Naive thymus-derived CD4-positive, alpha-beta T cell (primary cell): Measurements from ENCODE around the gene CRTC3. TPM values are rescaled to one million over a fixed set of nuclear protein-coding genes. Genes with fewer than 3 reads are reported as not detected.

Source experiments
- ATAC-seq: fragments of 150-1000 bp; cut with Tn5 transposase; 2 replicates; pipeline ENCODE4 v1.10.0; 2021; ENCODE audit warnings: mild to moderate bottlenecking, moderate library complexity
- CTCF ChIA-PET: fragments of 350-600 bp; sonication (Branson Sonifier 250); formaldehyde crosslinking; loops from one replicate; lab custom pipeline; 2021; ENCODE audit warnings: antibody characterized with exemption; lab: Charles Lee
- POLR2A ChIA-PET: fragments of 350-600 bp; sonication (Branson Sonifier 250); formaldehyde crosslinking; loops from one replicate; lab custom pipeline; 2021; ENCODE audit warnings: antibody characterized with exemption, inconsistent platforms; lab: Charles Lee
- DNase-seq, 9 donors: peaks; one replicate each; pipeline versions ENCODE4 v3.0.0 to v3.0.0-alpha.2; 2020 to 2022; ENCODE audit warnings: mixed read lengths in 1 of 9
- H3K27ac ChIP-seq: one replicate; pipeline ENCODE4 v1.7.0; 2013; ENCODE audit warnings: mild to moderate bottlenecking, low read depth, low read length, moderate library complexity
- H3K27me3 ChIP-seq, 2 donors: one replicate each; pipeline ENCODE4 v1.7.0; 2013; ENCODE audit warnings: low read length in 2 of 2, mild to moderate bottlenecking in 2 of 2, moderate library complexity in 2 of 2; ENCODE audit not compliant: control insufficient read depth in 2 of 2, insufficient read depth in 2 of 2
- H3K36me3 ChIP-seq, 3 experiments: 1 replicate in 2 of 3; 2 replicates in 1 of 3; pipeline ENCODE4 v1.7.0; 2013; ENCODE audit warnings: low read length in 3 of 3, mild to moderate bottlenecking in 3 of 3, moderate library complexity in 1 of 3; ENCODE audit not compliant: insufficient read depth in 3 of 3, control insufficient read depth in 2 of 3
- H3K4me1 ChIP-seq, 2 donors: one replicate each; pipeline ENCODE4 v1.7.0; 2013; ENCODE audit warnings: low read length in 2 of 2, mild to moderate bottlenecking in 2 of 2, moderate library complexity in 1 of 2; ENCODE audit not compliant: control insufficient read depth in 2 of 2, insufficient read depth in 2 of 2
- H3K4me3 ChIP-seq: 2 replicates; pipeline ENCODE4 v1.7.0; 2013; ENCODE audit warnings: mild to moderate bottlenecking, low read length
- H3K9me3 ChIP-seq, 3 experiments: 1 replicate in 2 of 3; 2 replicates in 1 of 3; pipeline ENCODE4 v1.7.0; 2013; ENCODE audit warnings: low read length in 3 of 3; ENCODE audit not compliant: control insufficient read depth in 2 of 3
- H3K27ac Mint-ChIP-seq, 9 donors: one replicate each; pipeline ENCODE4 v1.8.0; 2020 to 2022; ENCODE audit warnings: mixed read lengths in 9 of 9, mild to moderate bottlenecking in 8 of 9, moderate library complexity in 5 of 9, inconsistent platforms in 2 of 9
- H3K27me3 Mint-ChIP-seq, 5 donors: one replicate each; pipeline ENCODE4 v1.8.0; 2021 to 2022; ENCODE audit warnings: mixed read lengths in 5 of 5, mild to moderate bottlenecking in 1 of 5
- H3K36me3 Mint-ChIP-seq, 5 donors: one replicate each; pipeline ENCODE4 v1.8.0; 2020 to 2022; ENCODE audit warnings: mixed read lengths in 5 of 5, mild to moderate bottlenecking in 3 of 5, inconsistent platforms in 1 of 5
- H3K4me1 Mint-ChIP-seq, 7 donors: one replicate each; pipeline ENCODE4 v1.8.0; 2020 to 2022; ENCODE audit warnings: mixed read lengths in 7 of 7, mild to moderate bottlenecking in 3 of 7, inconsistent platforms in 1 of 7
- H3K4me3 Mint-ChIP-seq, 10 donors: one replicate each; pipeline ENCODE4 v1.8.0; 2020 to 2022; ENCODE audit warnings: mild to moderate bottlenecking in 10 of 10, mixed read lengths in 10 of 10, moderate library complexity in 6 of 10, inconsistent platforms in 2 of 10
- H3K9me3 Mint-ChIP-seq, 11 donors: one replicate each; pipeline ENCODE4 v1.8.0; 2020 to 2022; ENCODE audit warnings: mixed read lengths in 11 of 11, mild to moderate bottlenecking in 4 of 11, inconsistent platforms in 1 of 11, moderate library complexity in 1 of 11
- intact Hi-C, 2 donors: fragments of 100-400 bp; cut with micrococcal nuclease; formaldehyde crosslinking; loops; one replicate each; pipeline ENCODE4 v1.15.1; 2023
- polyA plus RNA-seq, 2 donors: library from polyadenylated mRNA; unstranded; fragments of 300-500 nt; fragmentation: Illumina TruSeq; gene quantifications; one replicate each; pipeline ENCODE4 v1.2.3, GENCODE V29; 2021
- total RNA-seq, 6 experiments: library from RNA in 5 of 6; stranded (reverse) in 5 of 6; gene quantifications; 1 replicate in 5 of 6; 2 replicates in 1 of 6; pipeline ENCODE4 v1.2.3 and lab custom pipeline; 2021 to 2026

CRTC3 gene
- 100 to 1,000 TPM; 104 to 132 (median 109) TPM for total RNA-seq
- polyA plus RNA-seq, result 10 to 100 TPM; 40.5 to 70.2 TPM
- total RNA-seq (lab: John Stamatoyannopoulos, UW), result 195 reads per million, percentile 93 among the genes with 10 or more reads in this experiment

- Mint-ChIP-seq H3K9me3 (no peaks in the 10 kb centered on the region), H3K4me1 (peaks cover 34 to 49% (median 46%) of the 10 kb centered on the region in 7 donors), H3K27me3 (no peaks in the 10 kb centered on the region), H3K36me3 (peaks cover 0 to 25% (median 4%) of the 10 kb centered on the region in 5 donors), H3K4me3 (peak within 1 kb of the TSS; percentile 96 to 100 (median 97)), H3K27ac (peak within 1 kb of the TSS; percentile 80 to 98 (median 94))
- CTCF ChIA-PET, result interaction anchor here (0.6 to 2.1 kb wide), 5 partner anchors 10 to 210 kb away, joined by 3 to 11 read pairs (median 5); no protein-coding TSS in a partner anchor
- peak; percentile 49 to 75 (median 67) for DNase-seq
- Histone ChIP-seq H3K9me3 (no peaks in the 10 kb centered on the region), H3K4me1 (peaks cover 18% of the 10 kb centered on the region in 2 donors), H3K36me3 (peaks cover 0 to 5% (median 0%) of the 10 kb centered on the region in 3 experiments), H3K27me3 (no peaks in the 10 kb centered on the region), H3K4me3 (peak within 1 kb of the TSS; percentile 94), H3K27ac (peak within 1 kb of the TSS; percentile 92)
- ATAC-seq, result peak; percentile 88
- intact Hi-C loops, result loop anchor here (1.0 to 5.0 kb wide), 10 partner anchors 10 to 91 kb away; no protein-coding TSS in a partner anchor
- POLR2A ChIA-PET, result interaction anchor here (0.7 to 3.2 kb wide), 22 partner anchors 9 to 527 kb away, joined by 3 to 21 read pairs (median 4); no protein-coding TSS in a partner anchor
Measured at GRCh38 chr15:90529371-90530249, at the start of gene CRTC3. CRTC3 (plus strand) TSS chr15:90529923; CDS start chr15:90530072, 149 bp downstream.

- H3K27me3 ChIP-seq, result no peaks in the 10 kb centered on the region
- DNase-seq (peak in 4 of 9 donors; percentile 14 to 51 (median 30)), ATAC-seq (peak; percentile 68)
- peaks cover 9 to 49% (median 42%) of the 10 kb centered on the region in 7 donors for H3K4me1 Mint-ChIP-seq
- H3K4me1 ChIP-seq, result peaks cover 10 to 11% of the 10 kb centered on the region in 2 donors
- peaks cover 38 to 78% (median 41%) of the 10 kb centered on the region in 3 experiments for H3K36me3 ChIP-seq
- POLR2A ChIA-PET, result interaction anchor here (2.3 kb wide), 1 partner anchor 160 kb away, joined by 10 read pairs; no protein-coding TSS in a partner anchor
- H3K27me3 Mint-ChIP-seq, result no peaks in the 10 kb centered on the region
- peak overlapping the region in 4 of 10 donors; percentile 1 to 58 (median 20) for H3K4me3 Mint-ChIP-seq
- peaks cover 0 to 2% (median 0%) of the 10 kb centered on the region in 11 donors for H3K9me3 Mint-ChIP-seq
- H3K4me3 ChIP-seq, result no peak overlapping the region
- CTCF ChIA-PET, result interaction anchor here (0.6 to 6.2 kb wide), 15 partner anchors 11 to 405 kb away, joined by 3 to 107 read pairs (median 5); no protein-coding TSS in a partner anchor
- H3K27ac ChIP-seq, result no peak overlapping the region
- no peaks in the 10 kb centered on the region for H3K9me3 ChIP-seq
- peaks cover 19 to 55% (median 36%) of the 10 kb centered on the region in 5 donors for H3K36me3 Mint-ChIP-seq
- intact Hi-C loops, result loop anchor here (1.0 to 10.0 kb wide), 5 partner anchors 54 to 406 kb away; partner anchors contain the start of genes IQGAP1 (in 2 of the 2) and FES (in 1 of the 2)
- H3K27ac Mint-ChIP-seq, result peak overlapping the region in 8 of 9 donors; percentile 3 to 91 (median 42)
Measured at GRCh38 chr15:90481023-90481422, 48.7 kb upstream of the CRTC3 start.

- Mint-ChIP-seq H3K27me3 (no peaks in the 10 kb centered on the region), H3K9me3 (peaks cover 0 to 2% (median 0%) of the 10 kb centered on the region in 11 donors), H3K36me3 (peaks cover 20 to 58% (median 41%) of the 10 kb centered on the region in 5 donors), H3K4me1 (peaks cover 9 to 44% (median 40%) of the 10 kb centered on the region in 7 donors), H3K27ac (peak overlapping the region in 4 of 9 donors; percentile 9 to 50 (median 32)), H3K4me3 (no peak overlapping the region)
- peak; percentile 61 for ATAC-seq
- peak in 7 of 9 donors; percentile 28 to 60 (median 47) for DNase-seq
- Histone ChIP-seq H3K36me3 (peaks cover 30 to 79% (median 39%) of the 10 kb centered on the region in 3 experiments), H3K4me3 (no peak overlapping the region), H3K9me3 (no peaks in the 10 kb centered on the region), H3K27ac (no peak overlapping the region), H3K27me3 (no peaks in the 10 kb centered on the region), H3K4me1 (peaks cover 10 to 11% of the 10 kb centered on the region in 2 donors)
- ChIA-PET CTCF (interaction anchor here (0.6 to 6.2 kb wide), 36 partner anchors 8 to 404 kb away, joined by 3 to 107 read pairs (median 4); no protein-coding TSS in a partner anchor), POLR2A (interaction anchor here (0.6 to 2.3 kb wide), 3 partner anchors 120 to 218 kb away, joined by 3 to 10 read pairs (median 7); no protein-coding TSS in a partner anchor)
- intact Hi-C loops, result loop anchor here (1.0 to 10.0 kb wide), 7 partner anchors 55 to 405 kb away; partner anchors contain the start of genes FES (in 1 of the 2) and IQGAP1 (in 1 of the 2)
Measured at GRCh38 chr15:90482124-90483011, 47.4 kb upstream of the CRTC3 start.

GRCh38 chr15:90483012-90483307 is 46.8 kb upstream of the CRTC3 start:
- Histone ChIP-seq H3K9me3 (no peaks in the 10 kb centered on the region), H3K27ac (no peak overlapping the region), H3K27me3 (no peaks in the 10 kb centered on the region), H3K36me3 (peaks cover 28 to 78% (median 35%) of the 10 kb centered on the region in 3 experiments), H3K4me3 (no peak overlapping the region), H3K4me1 (peaks cover 10 to 11% of the 10 kb centered on the region in 2 donors)
- Mint-ChIP-seq H3K4me1 (peaks cover 9 to 45% (median 37%) of the 10 kb centered on the region in 7 donors), H3K36me3 (peaks cover 20 to 57% (median 41%) of the 10 kb centered on the region in 5 donors), H3K27me3 (no peaks in the 10 kb centered on the region), H3K9me3 (peaks cover 0 to 1% (median 0%) of the 10 kb centered on the region in 11 donors), H3K27ac (peak overlapping the region in 1 of 9 donors; percentile 19), H3K4me3 (no peak overlapping the region)
- no peak for ATAC-seq
- DNase-seq, result no peak
- POLR2A ChIA-PET, result interaction anchor here (0.6 to 2.3 kb wide), 3 partner anchors 121 to 219 kb away, joined by 3 to 10 read pairs (median 7); no protein-coding TSS in a partner anchor
- intact Hi-C loops, result loop anchor here (5.0 to 10.0 kb wide), 4 partner anchors 56 to 404 kb away; partner anchors contain the start of genes FES (in 1 of the 2) and IQGAP1 (in 1 of the 2)
- CTCF ChIA-PET, result interaction anchor here (0.6 to 6.2 kb wide), 17 partner anchors 13 to 318 kb away, joined by 3 to 107 read pairs (median 5); no protein-coding TSS in a partner anchor

- H3K4me3 ChIP-seq, result no peak overlapping the region
- no peak overlapping the region for H3K4me3 Mint-ChIP-seq
- DNase-seq (no peak), ATAC-seq (no peak)
- H3K9me3 ChIP-seq, result no peaks in the 10 kb centered on the region
- intact Hi-C loops, result loop anchor here (5.0 to 10.0 kb wide), 4 partner anchors 56 to 404 kb away; partner anchors contain the start of genes FES (in 1 of the 2) and IQGAP1 (in 1 of the 2)
- H3K36me3 ChIP-seq, result peaks cover 26 to 75% (median 39%) of the 10 kb centered on the region in 3 experiments
- H3K27ac Mint-ChIP-seq, result no peak overlapping the region
- H3K36me3 Mint-ChIP-seq, result peaks cover 20 to 56% (median 42%) of the 10 kb centered on the region in 5 donors
- H3K27ac ChIP-seq, result no peak overlapping the region
- ChIA-PET POLR2A (no interaction called here), CTCF (interaction anchor here (0.7 to 6.2 kb wide), 6 partner anchors 16 to 191 kb away, joined by 3 to 107 read pairs (median 8); no protein-coding TSS in a partner anchor)
- H3K4me1 ChIP-seq, result peaks cover 10 to 11% of the 10 kb centered on the region in 2 donors
- H3K27me3 Mint-ChIP-seq, result no peaks in the 10 kb centered on the region
- H3K4me1 Mint-ChIP-seq, result peaks cover 9 to 42% (median 34%) of the 10 kb centered on the region in 7 donors
- H3K27me3 ChIP-seq, result no peaks in the 10 kb centered on the region
- H3K9me3 Mint-ChIP-seq, result no peaks in the 10 kb centered on the region
Measured at GRCh38 chr15:90483637-90484036, 46.1 kb upstream of the CRTC3 start.
